ENCODE data around the gene CHST8. TPM values are rescaled to one million over a fixed set of nuclear protein-coding genes. Genes with fewer than 3 reads are reported as not detected.

CHST8 gene
- total and polyA plus RNA-seq, 2 of the 13 experiments (the other 11 are each of a cell fraction or from before 2014, with no cell fraction given), result not detected

DNA sequence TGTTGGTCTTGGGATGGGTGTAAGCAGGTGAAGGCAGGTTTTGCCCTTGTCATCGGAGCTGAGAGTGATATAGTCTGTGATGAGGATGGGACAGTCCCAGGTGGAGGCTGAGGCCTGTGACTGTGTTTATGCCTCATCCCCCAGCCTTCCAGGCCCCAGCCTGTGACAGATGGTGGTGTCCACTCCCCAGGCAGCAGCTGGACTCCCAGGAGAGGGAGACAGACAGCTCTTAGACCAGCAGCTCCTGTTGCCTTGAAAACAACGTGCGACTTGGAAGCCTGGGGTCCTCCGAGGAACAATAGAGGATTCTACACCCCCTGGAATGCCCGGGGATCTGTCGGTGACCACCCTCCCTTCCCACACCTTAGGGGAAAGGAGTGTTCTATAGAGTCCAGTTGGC, 63.8 kb downstream of the CHST8 start:
- no peak for FAIRE-seq

More for the DNA sequence above, 63.8 kb downstream of the CHST8 start:
- BruUV-seq (replicated peaks), result no TSS peak
- DNase-seq (ENCODE audit: low spot score) (no peak), ATAC-seq (no peak)
- no peak overlapping the region for H3K4me2 ChIP-seq (ENCODE audit: low read depth, low read length)
- 0% methylated on average over 1 of the region's 6 CpGs for WGBS (ENCODE audit: low lambda C conversion rate)
- in situ Hi-C loops (cut with HindIII; ENCODE audit: extremely low pct_ligation_motif_present, low pct_unique_long_range_greater_than_20kb), result no loop called here
- no peaks in the 10 kb centered on the region for H3K9me3 ChIP-seq (ENCODE audit: low read length)
- peaks cover 3 to 39% of the 10 kb centered on the region in 2 experiments; a peak in 4 of 5 replicates for H3K27me3 ChIP-seq (ENCODE audit: control insufficient read depth in 1 of 2, insufficient read depth in 2 of 2, low read length in 2 of 2)
- no peak overlapping the region for H3K9ac ChIP-seq (ENCODE audit: insufficient read depth, low read depth, low read length)
- ChIA-PET CTCF (ENCODE audit: low intra/inter-chr PET ratio, low total read pairs) (no interaction called here), POLR2A (no interaction called here)
- intact Hi-C loops (cut with micrococcal nuclease; ENCODE audit: unreplicated experiment), result no loop called here
- peaks cover 6% of the 10 kb centered on the region; the same call in 1 of the 2 replicates for H4K20me1 ChIP-seq (ENCODE audit: insufficient read depth, low read length)
- TF ChIP-seq, protein P1, sequence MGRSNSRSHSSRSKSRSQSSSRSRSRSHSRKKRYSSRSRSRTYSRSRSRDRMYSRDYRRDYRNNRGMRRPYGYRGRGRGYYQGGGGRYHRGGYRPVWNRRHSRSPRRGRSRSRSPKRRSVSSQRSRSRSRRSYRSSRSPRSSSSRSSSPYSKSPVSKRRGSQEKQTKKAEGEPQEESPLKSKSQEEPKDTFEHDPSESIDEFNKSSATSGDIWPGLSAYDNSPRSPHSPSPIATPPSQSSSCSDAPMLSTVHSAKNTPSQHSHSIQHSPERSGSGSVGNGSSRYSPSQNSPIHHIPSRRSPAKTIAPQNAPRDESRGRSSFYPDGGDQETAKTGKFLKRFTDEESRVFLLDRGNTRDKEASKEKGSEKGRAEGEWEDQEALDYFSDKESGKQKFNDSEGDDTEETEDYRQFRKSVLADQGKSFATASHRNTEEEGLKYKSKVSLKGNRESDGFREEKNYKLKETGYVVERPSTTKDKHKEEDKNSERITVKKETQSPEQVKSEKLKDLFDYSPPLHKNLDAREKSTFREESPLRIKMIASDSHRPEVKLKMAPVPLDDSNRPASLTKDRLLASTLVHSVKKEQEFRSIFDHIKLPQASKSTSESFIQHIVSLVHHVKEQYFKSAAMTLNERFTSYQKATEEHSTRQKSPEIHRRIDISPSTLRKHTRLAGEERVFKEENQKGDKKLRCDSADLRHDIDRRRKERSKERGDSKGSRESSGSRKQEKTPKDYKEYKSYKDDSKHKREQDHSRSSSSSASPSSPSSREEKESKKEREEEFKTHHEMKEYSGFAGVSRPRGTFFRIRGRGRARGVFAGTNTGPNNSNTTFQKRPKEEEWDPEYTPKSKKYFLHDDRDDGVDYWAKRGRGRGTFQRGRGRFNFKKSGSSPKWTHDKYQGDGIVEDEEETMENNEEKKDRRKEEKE (IDR thresholded peaks at IDR 0.05), result no peak
- TF ChIP-seq GLMP (CRISPR knock-in tag; IDR thresholded peaks at IDR 0.05; ENCODE audit: borderline replicate concordance) (no peak), DNMT1 (CRISPR knock-in tag; IDR thresholded peaks at IDR 0.05) (no peak), PAX8 (CRISPR knock-in tag; IDR thresholded peaks at IDR 0.05; ENCODE audit: borderline replicate concordance) (no peak), KDM5A (IDR thresholded peaks at IDR 0.05; ENCODE audit: borderline replicate concordance, low read length) (no peak), ZFAT (CRISPR knock-in tag; conservative IDR thresholded peaks at IDR 0.05) (no peak), GATA4 (IDR thresholded peaks at IDR 0.05; ENCODE audit: borderline replicate concordance, low read depth) (no peak), ZNF616 (CRISPR knock-in tag; IDR thresholded peaks at IDR 0.05; ENCODE audit: low read depth) (no peak), AHDC1 (CRISPR knock-in tag; IDR thresholded peaks at IDR 0.05; ENCODE audit: borderline replicate concordance) (no peak), ZNF850 (CRISPR knock-in tag; conservative IDR thresholded peaks at IDR 0.05) (no peak)
- no peak overlapping the region for H3K4me3 ChIP-seq (replicated peaks in 1 of 3; ENCODE audit: insufficient read depth in 1 of 3, low read depth in 2 of 3, low read length in 3 of 3)
- H3K79me2 ChIP-seq (ENCODE audit: insufficient read depth, low read length), result no peaks in the 10 kb centered on the region
- H3K4me1 ChIP-seq (ENCODE audit: insufficient read depth, low read length), result no peaks in the 10 kb centered on the region
- no peak overlapping the region for H2AFZ ChIP-seq (ENCODE audit: low read length)
- no peak overlapping the region for H3K27ac ChIP-seq (ENCODE audit: extremely low read length, insufficient read depth, low read length)
- no peaks in the 10 kb centered on the region for H3K36me3 ChIP-seq (replicated peaks in 1 of 2; ENCODE audit: control insufficient read depth in 1 of 2, insufficient read depth in 2 of 2, low read length in 2 of 2)

Data from HepG2 (cell line).